Measurements from ENCODE around the gene THOC7.

Gene THOC7

DNA sequence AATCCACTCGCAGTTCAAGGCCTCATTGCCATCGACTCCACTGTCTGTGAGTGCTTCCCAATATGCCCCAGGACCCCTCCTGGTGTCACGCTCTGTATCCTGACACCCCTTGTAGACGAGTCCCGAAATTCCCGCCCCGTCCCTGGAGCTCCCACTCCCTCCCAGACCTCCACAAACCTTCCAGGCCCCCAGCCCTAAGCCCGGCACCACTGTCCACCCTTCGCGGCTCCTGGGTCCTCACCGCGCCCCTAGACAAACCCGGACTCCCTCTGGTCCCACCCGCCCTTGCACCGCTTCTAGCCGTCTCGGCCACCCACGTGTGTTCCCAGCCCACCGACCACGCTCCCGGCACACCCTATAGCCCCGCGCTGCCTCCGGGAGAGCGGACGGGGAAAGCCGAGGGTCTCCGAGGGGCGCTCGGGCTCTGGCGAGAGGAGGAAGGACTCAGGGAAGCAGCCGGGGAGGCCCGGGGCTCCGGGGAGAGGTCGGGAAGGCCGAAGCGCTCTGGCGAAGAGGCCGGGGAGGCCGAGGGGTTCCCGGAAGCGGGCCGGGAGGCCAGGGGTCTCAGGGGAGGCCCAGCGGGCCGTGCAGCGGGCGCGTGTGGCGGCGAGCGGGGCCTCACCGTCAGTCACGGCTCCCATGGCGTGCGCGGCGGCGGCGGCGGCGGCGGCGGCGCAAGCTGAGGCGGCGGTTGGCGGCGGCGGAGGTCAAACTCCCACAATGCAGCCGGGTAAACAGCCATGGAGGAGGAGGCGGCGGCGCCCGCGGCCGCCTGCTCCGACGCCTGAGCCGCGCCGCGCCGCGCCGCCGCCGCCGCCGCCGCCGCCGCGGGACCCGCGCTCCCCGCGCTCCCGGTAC lies at the start of gene THOC7, which contains the start of gene ATXN7:
THOC7 (minus strand) TSS at position 656 of the 858 bp plus-strand sequence; CDS start at position 641, 15 bp downstream.
ATXN7 (plus strand) TSS at position 718 of the 858 bp plus-strand sequence. CDS start 48,732 bp downstream, outside the sequence.
- no peak for DNase-seq (ENCODE audit: low spot score)

GRCh38 chr3:63912768-63913588 lies 49.4 kb upstream of the THOC7 start:
- peak; percentile 30 for DNase-seq (ENCODE audit: low spot score)

GRCh38 chr3:63911873-63912767 lies 48.5 kb upstream of the THOC7 start, which contains the start of gene SCAANT1:
Gene SCAANT1 (minus strand): TSS chr3:63912383.
- DNase-seq (ENCODE audit: low spot score), result peak; percentile 79

- peak; percentile 31 for DNase-seq (ENCODE audit: low spot score)
Measured at GRCh38 chr3:63911509-63911872, 47.9 kb upstream of the THOC7 start.

GRCh38 chr3:63910891-63911290 lies 47.3 kb upstream of the THOC7 start:
- DNase-seq (ENCODE audit: low spot score), result no peak

DNA sequence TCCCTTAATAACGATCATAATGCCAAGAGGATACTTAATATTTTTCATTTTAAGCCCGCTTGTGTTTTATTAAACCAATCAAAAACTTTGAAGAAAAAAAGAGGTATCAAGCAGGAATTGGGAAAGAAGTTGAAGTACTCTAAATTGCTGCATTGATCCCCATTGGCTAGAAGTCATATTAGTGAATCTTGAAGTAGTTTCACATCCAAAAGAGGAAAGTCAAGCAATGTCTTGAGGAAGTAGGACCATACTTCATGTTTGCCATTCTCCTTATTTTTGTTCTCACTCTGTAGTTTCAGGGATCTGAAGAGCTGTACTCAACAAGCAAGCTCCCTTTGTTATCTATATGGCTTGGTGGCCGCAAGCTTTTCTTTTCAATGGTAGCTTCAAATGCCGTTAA lies 46.4 kb upstream of the THOC7 start:
- no peak for DNase-seq (ENCODE audit: low spot score)

- no peak for DNase-seq (ENCODE audit: low spot score)
Measured at GRCh38 chr3:63909431-63909830, 45.8 kb upstream of the THOC7 start.

DNA sequence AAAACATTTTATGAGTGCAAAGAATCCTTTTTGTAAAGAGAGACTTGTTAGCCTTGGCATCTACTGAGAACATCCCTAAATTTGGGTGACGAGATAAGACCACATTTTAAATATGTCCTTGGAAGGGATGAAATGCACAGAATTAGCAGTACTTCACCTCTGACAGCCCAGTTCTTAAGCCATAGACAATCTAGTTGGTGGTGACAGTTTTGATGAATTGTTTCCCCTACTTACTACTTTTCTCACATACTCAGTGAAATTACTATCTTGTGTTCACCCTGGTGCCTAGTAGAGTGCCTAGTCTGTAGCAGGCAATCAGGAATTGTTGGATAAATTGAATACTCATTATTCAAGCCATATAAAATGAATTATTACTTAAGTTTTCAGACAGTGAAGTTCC lies 45.2 kb upstream of the THOC7 start:
- no peak for DNase-seq (ENCODE audit: low spot score)

DNA sequence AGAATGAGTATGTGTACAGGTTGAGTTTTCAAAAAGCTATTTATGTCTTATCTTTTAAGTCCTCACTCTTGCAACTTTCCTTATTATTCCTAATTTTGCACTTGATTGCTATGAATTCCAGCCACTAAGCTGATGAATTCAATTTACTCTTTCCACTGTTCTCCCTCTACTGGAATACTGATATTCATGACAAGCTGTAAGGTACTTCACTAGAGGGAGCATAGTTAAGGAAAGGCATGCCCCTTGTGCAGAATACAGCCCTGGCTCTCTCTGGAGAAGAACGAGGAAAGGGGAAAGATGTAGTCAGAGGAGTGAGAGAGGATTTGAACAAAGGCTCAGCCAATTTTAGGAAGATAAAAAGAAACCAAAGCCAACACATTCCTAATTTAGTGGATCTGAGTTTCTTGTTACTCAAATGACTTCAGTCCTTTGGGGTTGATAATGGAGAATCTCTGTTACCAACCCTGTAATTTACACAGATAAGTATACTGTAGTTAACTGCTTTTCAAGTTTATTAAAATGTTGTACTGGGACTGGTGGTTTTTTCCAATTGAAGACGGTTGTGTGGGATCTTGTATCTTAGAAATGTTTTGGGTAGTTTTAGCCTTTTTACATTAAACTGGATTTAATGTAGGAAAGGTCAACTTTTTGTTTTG lies 44.6 kb upstream of the THOC7 start:
- no peak for DNase-seq (ENCODE audit: low spot score)

DNA sequence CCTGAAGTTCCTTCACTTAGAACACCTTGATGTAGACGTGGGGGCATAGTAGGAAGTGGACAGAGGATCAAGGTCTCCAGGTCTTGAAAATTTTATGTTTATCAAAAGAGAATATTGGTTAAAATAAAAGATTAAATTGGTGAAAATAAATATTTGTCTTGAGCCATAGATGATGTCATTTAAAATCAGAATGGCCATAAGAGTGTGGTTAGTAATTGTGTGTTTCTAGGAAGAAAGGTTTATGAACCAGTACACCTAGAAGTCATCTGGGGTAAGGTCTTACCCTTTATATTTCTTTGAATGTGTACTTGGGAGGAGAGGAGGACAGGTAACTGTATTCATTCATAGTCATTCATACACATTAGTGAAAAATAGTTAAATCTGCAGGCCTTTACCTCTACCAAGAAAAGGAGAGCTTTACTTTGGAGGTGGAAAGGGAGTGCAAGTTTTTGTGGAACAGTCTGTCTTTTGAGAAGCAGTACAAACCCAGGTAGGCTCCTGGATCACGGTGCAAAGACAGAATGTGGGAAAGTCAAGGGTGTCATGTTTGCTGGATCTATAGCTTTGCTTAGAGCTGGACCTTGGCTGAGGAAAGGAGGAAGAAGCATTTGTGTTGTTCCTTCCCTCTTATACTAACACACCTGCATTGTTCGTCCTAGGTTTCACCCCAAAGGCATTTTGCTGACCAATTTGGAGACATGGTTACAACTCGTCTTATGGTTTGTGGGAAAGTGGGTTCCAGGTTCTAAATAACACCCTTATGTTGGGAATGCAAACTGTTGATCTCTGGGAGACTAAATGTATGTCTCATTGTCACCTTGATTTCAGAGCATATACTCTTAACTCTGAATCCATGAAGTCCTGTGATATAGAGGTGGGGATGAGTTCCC lies 42.4 kb upstream of the THOC7 start:
- DNase-seq (ENCODE audit: low spot score), result no peak

- no peak for DNase-seq (ENCODE audit: low spot score)
Measured at GRCh38 chr3:63900459-63900858, 36.9 kb upstream of the THOC7 start.

DNA sequence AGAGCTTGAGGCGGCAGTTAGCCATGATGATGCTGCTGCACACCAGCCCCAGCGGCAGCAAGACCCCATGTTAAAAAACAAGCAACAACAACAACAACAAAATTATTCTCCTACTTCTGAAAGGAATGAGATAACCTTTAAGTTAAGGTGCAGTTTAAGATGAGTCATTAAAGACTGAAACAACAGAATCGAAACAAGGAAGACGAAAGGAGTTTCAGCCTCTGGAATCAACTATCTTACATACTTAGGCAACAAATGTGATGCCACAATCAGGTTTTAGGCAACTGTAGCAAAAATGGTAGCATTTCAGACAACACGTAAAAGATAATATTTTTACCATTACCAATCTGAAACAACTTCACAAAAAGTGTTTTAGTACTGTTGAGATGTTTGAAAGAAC lies 36.4 kb upstream of the THOC7 start:
- no peak for DNase-seq (ENCODE audit: low spot score)

GRCh38 chr3:63896332-63897030 lies 32.9 kb upstream of the THOC7 start:
- DNase-seq (ENCODE audit: low spot score), result no peak

GRCh38 chr3:63895422-63896189 lies 32.0 kb upstream of the THOC7 start:
- DNase-seq (ENCODE audit: low spot score), result no peak

- no peak for DNase-seq (ENCODE audit: low spot score)
Measured at GRCh38 chr3:63892773-63893352, 29.3 kb upstream of the THOC7 start.

DNA sequence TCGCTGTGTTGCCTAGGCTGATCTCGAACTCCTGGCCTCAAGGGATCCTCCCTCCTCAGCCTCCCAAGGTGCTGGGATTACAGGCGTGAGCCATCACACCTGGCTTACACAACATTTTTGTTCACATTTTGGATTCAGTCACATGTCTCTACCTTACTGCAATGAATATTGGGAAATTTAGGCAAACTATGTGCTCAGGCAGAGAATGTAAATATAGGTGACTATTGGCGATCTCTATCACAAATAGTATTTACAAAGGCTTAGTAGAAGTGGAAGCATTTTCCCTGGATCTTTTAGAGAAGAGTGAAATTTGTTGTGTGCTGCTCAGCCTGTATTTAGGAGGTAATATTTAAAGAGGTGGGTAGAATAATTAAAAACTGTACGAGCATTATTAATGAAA lies 27.9 kb upstream of the THOC7 start:
- no peak for DNase-seq (ENCODE audit: low spot score)

GRCh38 chr3:63886858-63887257 lies 23.3 kb upstream of the THOC7 start:
- no peak for DNase-seq (ENCODE audit: low spot score)

- DNase-seq (ENCODE audit: low spot score), result no peak
Measured at GRCh38 chr3:63880653-63881052, 17.0 kb upstream of the THOC7 start.
